ENCODE results near the gene CCL23. TPM values are rescaled to one million over a fixed set of nuclear protein-coding genes. Genes with fewer than 3 reads are reported as not detected.

CCL23 gene
- total and polyA plus RNA-seq, 4 donors = 1.9 to 24.4 (median 6.3) TPM

DNA sequence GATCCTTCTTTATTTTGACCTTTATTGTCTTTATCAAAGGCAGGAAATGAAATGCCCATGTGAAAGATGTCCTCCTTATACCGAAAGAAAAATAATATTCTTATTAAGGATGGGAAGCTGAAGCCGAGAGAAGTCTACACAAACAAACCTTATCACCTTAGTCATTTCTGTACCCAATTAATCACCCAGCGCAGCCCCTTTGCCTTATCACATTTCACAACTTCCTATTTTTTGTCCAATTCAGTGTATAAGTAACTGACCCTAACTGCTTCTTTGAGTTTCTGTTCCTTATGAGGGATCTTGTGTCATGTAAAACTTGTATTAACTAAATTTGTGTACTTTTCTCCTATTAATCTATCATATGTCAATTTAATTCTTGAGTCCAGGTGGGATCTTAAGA is 16.4 kb upstream of the CCL23 start:
- 70% methylated on average over 3 of the region's 3 CpGs for WGBS
- Histone ChIP-seq H3K4me1 (ENCODE audit: control insufficient read depth in 4 of 4, insufficient read depth in 4 of 4, low read length in 3 of 4) (no peaks in the 10 kb centered on the region), H3K27ac (ENCODE audit: low read depth in 1 of 2, low read length in 2 of 2) (no peak overlapping the region), H3K4me3 (ENCODE audit: low read depth in 1 of 3, low read length in 3 of 3) (no peak overlapping the region), H3K27me3 (ENCODE audit: control insufficient read depth in 4 of 4, insufficient read depth in 4 of 4, low read length in 3 of 4) (no peaks in the 10 kb centered on the region), H3K9ac (ENCODE audit: low read depth in 1 of 2, low read length in 2 of 2) (no peak overlapping the region), H3K9me3 (ENCODE audit: control insufficient read depth in 4 of 4, low read length in 3 of 4) (no peaks in the 10 kb centered on the region), H3K36me3 (ENCODE audit: control insufficient read depth in 4 of 4, insufficient read depth in 3 of 4, low read depth in 1 of 4, low read length in 3 of 4) (no peaks in the 10 kb centered on the region)
- no peak for DNase-seq (ENCODE audit: low spot score)
- TF ChIP-seq FOXA2 (IDR thresholded peaks at IDR 0.05) = no peak

DNA sequence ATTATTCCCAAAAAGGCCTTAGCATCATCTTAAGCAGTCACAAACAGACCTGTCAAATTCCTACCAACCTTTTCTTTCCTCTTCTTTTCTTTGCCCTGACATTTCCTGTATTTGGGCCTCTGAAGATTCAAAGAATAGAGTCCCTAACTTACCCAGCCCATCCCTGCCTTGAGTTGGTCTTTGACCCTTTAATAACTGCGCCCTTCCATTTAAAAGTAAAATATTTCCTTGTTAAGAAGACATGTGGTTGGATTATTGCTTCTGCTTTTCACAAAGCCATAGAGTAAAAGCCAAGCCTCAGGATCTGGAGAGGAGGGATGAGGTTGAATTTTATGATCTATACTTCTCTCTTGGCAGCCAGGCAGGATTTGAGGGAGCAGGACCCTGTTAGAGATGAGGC is 13.2 kb upstream of the CCL23 start:
- 89% methylated on average over 1 of the region's 1 CpG for WGBS
- no peaks in the 10 kb centered on the region for H3K27me3 ChIP-seq (ENCODE audit: control insufficient read depth in 4 of 4, insufficient read depth in 4 of 4, low read length in 3 of 4)
- H3K27ac ChIP-seq (ENCODE audit: low read depth in 1 of 2, low read length in 2 of 2) = no peak overlapping the region
- DNase-seq (ENCODE audit: low spot score) = no peak
- no peak overlapping the region for H3K9ac ChIP-seq (ENCODE audit: low read depth in 1 of 2, low read length in 2 of 2)
- TF ChIP-seq, protein P1, sequence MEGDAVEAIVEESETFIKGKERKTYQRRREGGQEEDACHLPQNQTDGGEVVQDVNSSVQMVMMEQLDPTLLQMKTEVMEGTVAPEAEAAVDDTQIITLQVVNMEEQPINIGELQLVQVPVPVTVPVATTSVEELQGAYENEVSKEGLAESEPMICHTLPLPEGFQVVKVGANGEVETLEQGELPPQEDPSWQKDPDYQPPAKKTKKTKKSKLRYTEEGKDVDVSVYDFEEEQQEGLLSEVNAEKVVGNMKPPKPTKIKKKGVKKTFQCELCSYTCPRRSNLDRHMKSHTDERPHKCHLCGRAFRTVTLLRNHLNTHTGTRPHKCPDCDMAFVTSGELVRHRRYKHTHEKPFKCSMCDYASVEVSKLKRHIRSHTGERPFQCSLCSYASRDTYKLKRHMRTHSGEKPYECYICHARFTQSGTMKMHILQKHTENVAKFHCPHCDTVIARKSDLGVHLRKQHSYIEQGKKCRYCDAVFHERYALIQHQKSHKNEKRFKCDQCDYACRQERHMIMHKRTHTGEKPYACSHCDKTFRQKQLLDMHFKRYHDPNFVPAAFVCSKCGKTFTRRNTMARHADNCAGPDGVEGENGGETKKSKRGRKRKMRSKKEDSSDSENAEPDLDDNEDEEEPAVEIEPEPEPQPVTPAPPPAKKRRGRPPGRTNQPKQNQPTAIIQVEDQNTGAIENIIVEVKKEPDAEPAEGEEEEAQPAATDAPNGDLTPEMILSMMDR (IDR thresholded peaks at IDR 0.05; ENCODE audit: low read depth, low read length, missing input control) = no peak
- TF ChIP-seq RAD21 (IDR thresholded peaks at IDR 0.05) (no peak), GABPA (IDR thresholded peaks at IDR 0.05 in 1 of 2, conservative IDR thresholded peaks at IDR 0.05 in 1 of 2) (no peak), RXRA (IDR thresholded peaks at IDR 0.05) (no peak), YY1 (IDR thresholded peaks at IDR 0.05) (no peak), HNF4A (conservative IDR thresholded peaks at IDR 0.05) (no peak), FOXA1 (IDR thresholded peaks at IDR 0.05) (no peak)
- TF ChIP-seq, protein P2, sequence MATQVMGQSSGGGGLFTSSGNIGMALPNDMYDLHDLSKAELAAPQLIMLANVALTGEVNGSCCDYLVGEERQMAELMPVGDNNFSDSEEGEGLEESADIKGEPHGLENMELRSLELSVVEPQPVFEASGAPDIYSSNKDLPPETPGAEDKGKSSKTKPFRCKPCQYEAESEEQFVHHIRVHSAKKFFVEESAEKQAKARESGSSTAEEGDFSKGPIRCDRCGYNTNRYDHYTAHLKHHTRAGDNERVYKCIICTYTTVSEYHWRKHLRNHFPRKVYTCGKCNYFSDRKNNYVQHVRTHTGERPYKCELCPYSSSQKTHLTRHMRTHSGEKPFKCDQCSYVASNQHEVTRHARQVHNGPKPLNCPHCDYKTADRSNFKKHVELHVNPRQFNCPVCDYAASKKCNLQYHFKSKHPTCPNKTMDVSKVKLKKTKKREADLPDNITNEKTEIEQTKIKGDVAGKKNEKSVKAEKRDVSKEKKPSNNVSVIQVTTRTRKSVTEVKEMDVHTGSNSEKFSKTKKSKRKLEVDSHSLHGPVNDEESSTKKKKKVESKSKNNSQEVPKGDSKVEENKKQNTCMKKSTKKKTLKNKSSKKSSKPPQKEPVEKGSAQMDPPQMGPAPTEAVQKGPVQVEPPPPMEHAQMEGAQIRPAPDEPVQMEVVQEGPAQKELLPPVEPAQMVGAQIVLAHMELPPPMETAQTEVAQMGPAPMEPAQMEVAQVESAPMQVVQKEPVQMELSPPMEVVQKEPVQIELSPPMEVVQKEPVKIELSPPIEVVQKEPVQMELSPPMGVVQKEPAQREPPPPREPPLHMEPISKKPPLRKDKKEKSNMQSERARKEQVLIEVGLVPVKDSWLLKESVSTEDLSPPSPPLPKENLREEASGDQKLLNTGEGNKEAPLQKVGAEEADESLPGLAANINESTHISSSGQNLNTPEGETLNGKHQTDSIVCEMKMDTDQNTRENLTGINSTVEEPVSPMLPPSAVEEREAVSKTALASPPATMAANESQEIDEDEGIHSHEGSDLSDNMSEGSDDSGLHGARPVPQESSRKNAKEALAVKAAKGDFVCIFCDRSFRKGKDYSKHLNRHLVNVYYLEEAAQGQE (IDR thresholded peaks at IDR 0.05) = no peak
- no peak overlapping the region for H3K4me3 ChIP-seq (ENCODE audit: low read depth in 1 of 3, low read length in 3 of 3)
- H3K9me3 ChIP-seq (ENCODE audit: control insufficient read depth in 4 of 4, low read length in 3 of 4) = no peaks in the 10 kb centered on the region
- no peaks in the 10 kb centered on the region for H3K4me1 ChIP-seq (ENCODE audit: control insufficient read depth in 4 of 4, insufficient read depth in 4 of 4, low read length in 3 of 4)
- no peaks in the 10 kb centered on the region for H3K36me3 ChIP-seq (ENCODE audit: control insufficient read depth in 4 of 4, insufficient read depth in 3 of 4, low read depth in 1 of 4, low read length in 3 of 4)

DNA sequence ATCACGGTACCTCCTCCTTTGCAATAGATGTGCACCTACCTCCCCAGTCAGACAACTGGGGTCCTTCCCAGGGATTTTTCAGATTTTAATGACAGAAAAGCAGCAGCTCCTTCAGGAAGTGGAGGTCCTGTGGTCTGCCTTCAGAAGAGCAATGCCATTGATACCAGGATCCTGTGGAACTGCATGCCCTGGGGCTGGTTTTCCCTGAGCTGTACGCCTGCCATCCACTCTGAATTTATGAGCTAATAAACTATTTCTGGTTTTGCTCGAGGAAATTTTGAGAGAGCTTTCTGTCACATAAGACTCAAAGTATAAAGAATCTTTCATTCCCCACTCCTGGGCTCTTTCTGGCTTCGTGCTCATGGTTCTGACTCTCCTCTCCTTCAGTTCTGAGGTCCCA is 10.0 kb upstream of the CCL23 start:
- no peaks in the 10 kb centered on the region for H3K9me3 ChIP-seq (ENCODE audit: control insufficient read depth in 4 of 4, low read length in 3 of 4)
- DNase-seq (ENCODE audit: low spot score) = no peak
- WGBS = 77% methylated on average over 4 of the region's 4 CpGs
- TF ChIP-seq FOXA1 (IDR thresholded peaks at IDR 0.05) (no peak), FOXA2 (IDR thresholded peaks at IDR 0.05) (no peak), HNF4G (IDR thresholded peaks at IDR 0.05) (no peak), SP1 (IDR thresholded peaks at IDR 0.05) (no peak), EGR1 (IDR thresholded peaks at IDR 0.05; ENCODE audit: low read depth in 2 of 2) (no peak)
- TF ChIP-seq, protein P3, sequence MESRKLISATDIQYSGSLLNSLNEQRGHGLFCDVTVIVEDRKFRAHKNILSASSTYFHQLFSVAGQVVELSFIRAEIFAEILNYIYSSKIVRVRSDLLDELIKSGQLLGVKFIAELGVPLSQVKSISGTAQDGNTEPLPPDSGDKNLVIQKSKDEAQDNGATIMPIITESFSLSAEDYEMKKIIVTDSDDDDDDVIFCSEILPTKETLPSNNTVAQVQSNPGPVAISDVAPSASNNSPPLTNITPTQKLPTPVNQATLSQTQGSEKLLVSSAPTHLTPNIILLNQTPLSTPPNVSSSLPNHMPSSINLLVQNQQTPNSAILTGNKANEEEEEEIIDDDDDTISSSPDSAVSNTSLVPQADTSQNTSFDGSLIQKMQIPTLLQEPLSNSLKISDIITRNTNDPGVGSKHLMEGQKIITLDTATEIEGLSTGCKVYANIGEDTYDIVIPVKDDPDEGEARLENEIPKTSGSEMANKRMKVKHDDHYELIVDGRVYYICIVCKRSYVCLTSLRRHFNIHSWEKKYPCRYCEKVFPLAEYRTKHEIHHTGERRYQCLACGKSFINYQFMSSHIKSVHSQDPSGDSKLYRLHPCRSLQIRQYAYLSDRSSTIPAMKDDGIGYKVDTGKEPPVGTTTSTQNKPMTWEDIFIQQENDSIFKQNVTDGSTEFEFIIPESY (IDR thresholded peaks at IDR 0.05) = no peak
- no peak overlapping the region for H3K4me3 ChIP-seq (ENCODE audit: low read depth in 1 of 3, low read length in 3 of 3)
- H3K36me3 ChIP-seq (ENCODE audit: control insufficient read depth in 4 of 4, insufficient read depth in 3 of 4, low read depth in 1 of 4, low read length in 3 of 4) = no peaks in the 10 kb centered on the region
- no peaks in the 10 kb centered on the region for H3K4me1 ChIP-seq (ENCODE audit: control insufficient read depth in 4 of 4, insufficient read depth in 4 of 4, low read length in 3 of 4)
- no peak overlapping the region for H3K9ac ChIP-seq (ENCODE audit: low read depth in 1 of 2, low read length in 2 of 2)
- H3K27ac ChIP-seq (ENCODE audit: low read depth in 1 of 2, low read length in 2 of 2) = no peak overlapping the region
- no peaks in the 10 kb centered on the region for H3K27me3 ChIP-seq (ENCODE audit: control insufficient read depth in 4 of 4, insufficient read depth in 4 of 4, low read length in 3 of 4)
